ENCODE measurements around the gene THBS2. TPM values are rescaled to one million over a fixed set of nuclear protein-coding genes. Genes with fewer than 3 reads are reported as not detected.
A peak's percentile ranks its signal among the peaks of the same experiment; 100 is the strongest.

Gene THBS2
- total RNA-seq, 1 donor from 2014 or later: 86.4 TPM

DNA sequence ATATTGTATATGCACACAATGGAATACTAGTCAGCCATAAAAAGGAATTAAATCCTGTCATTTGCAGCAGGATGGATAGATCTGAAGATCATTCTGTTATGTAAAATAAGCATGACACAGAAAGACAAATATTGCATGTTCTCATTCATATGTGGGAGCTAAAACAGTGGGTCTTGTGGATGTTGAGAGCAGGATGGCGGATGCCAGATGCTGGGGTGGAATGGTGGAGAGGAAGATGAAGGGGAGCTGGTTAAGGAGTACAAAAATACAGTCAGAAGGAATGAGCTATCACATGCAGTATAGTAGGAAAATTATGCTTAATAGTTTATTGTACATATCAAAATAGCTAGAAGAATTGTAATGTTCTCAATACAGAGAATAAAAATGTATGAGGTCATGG lies 41.8 kb downstream of the THBS2 start:
- Histone ChIP-seq H3K27me3 (no peaks in the 10 kb centered on the region), H3K36me3 (no peaks in the 10 kb centered on the region), H3K9me3 (peaks cover 7% of the 10 kb centered on the region), H3K27ac (no peak overlapping the region), H3K4me1 (peaks cover 32% of the 10 kb centered on the region), H3K4me3 (no peak overlapping the region)
- TF ChIP-seq POLR2A (IDR thresholded peaks at IDR 0.05) (no peak), POLR2AphosphoS5 (IDR thresholded peaks at IDR 0.05; ENCODE audit: insufficient read depth in 1 of 2, low read depth in 1 of 2) (no peak)
- TF ChIP-seq, protein P1, sequence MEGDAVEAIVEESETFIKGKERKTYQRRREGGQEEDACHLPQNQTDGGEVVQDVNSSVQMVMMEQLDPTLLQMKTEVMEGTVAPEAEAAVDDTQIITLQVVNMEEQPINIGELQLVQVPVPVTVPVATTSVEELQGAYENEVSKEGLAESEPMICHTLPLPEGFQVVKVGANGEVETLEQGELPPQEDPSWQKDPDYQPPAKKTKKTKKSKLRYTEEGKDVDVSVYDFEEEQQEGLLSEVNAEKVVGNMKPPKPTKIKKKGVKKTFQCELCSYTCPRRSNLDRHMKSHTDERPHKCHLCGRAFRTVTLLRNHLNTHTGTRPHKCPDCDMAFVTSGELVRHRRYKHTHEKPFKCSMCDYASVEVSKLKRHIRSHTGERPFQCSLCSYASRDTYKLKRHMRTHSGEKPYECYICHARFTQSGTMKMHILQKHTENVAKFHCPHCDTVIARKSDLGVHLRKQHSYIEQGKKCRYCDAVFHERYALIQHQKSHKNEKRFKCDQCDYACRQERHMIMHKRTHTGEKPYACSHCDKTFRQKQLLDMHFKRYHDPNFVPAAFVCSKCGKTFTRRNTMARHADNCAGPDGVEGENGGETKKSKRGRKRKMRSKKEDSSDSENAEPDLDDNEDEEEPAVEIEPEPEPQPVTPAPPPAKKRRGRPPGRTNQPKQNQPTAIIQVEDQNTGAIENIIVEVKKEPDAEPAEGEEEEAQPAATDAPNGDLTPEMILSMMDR (IDR thresholded peaks at IDR 0.05): no peak
- intact Hi-C loops (cut with DNase I): no loop called here
- no peak for DNase-seq (ENCODE audit: extremely low spot score in 2 of 2)

DNA sequence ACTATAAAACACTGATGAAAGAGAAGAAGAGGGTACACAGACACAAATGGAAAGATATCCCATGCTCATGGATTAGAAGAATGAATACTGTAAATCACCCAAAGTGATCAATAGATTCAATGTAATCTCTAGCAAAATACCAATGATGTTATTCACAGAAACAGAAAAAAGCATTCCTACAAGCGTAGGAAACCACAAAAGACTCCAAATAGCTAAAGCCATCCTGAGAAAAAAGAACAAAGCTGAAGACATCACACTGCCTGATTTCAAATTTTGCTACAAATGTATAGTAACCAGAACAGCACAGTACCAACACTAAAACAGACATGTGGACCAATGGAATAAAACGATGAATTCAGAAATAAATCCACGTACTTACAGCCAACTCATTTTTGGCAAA lies 43.0 kb downstream of the THBS2 start:
- no peaks in the 10 kb centered on the region for H3K36me3 ChIP-seq
- intact Hi-C loops (cut with DNase I): no loop called here
- H3K4me1 ChIP-seq: peaks cover 23% of the 10 kb centered on the region
- no peak for DNase-seq (ENCODE audit: extremely low spot score in 2 of 2)
- H3K9me3 ChIP-seq: peaks cover 7% of the 10 kb centered on the region
- no peak overlapping the region for H3K27ac ChIP-seq
- no peak overlapping the region for H3K4me3 ChIP-seq
- no peaks in the 10 kb centered on the region for H3K27me3 ChIP-seq
- TF ChIP-seq, protein P1 (IDR thresholded peaks at IDR 0.05): no peak
- no peak for TF ChIP-seq POLR2A (IDR thresholded peaks at IDR 0.05)
- TF ChIP-seq POLR2AphosphoS5 (IDR thresholded peaks at IDR 0.05; ENCODE audit: insufficient read depth in 1 of 2, low read depth in 1 of 2): no peak

DNA sequence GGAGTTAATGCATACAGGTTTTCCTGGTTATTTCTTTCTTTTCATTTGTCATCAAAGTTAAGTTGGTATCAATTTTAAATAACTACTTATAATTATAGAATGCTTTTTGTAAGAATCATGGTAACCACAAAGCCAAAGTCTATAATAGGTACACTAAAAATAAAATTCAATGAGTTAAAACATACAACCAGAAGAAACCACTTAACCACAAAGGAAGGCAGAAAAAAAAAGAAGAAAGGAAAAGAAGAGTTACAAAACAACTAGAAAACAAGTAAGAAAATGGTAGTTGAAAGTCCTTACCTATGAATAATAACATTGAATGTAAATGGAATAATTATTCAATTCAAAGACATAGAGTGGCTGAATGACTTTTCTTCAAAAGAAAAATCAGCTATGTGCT lies 45.6 kb downstream of the THBS2 start:
- DNase-seq (ENCODE audit: extremely low spot score in 2 of 2): no peak
- intact Hi-C loops (cut with DNase I): no loop called here

DNA sequence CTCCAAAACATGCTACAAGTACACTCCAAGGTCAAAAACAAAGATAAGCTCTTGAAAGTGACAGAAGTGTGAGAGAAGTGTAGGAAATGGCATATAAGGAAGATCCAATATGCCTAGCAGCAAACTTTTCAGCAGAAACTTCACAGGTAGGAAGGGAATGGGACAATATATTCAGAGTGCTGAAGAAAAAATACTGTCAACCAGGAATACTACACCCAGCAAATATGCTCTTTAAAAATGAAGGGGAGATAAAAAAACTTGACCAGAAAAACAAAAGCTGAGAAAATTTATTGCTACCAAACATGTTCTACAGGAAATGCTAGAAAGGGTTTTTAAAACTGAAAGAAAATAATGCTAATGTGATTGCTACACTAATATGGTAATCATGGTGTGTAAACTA lies 46.2 kb downstream of the THBS2 start:
- intact Hi-C loops (cut with DNase I): no loop called here
- H3K4me3 ChIP-seq: no peak overlapping the region
- no peaks in the 10 kb centered on the region for H3K36me3 ChIP-seq
- peaks cover 7% of the 10 kb centered on the region for H3K9me3 ChIP-seq
- TF ChIP-seq, protein P1 (IDR thresholded peaks at IDR 0.05): no peak
- TF ChIP-seq POLR2AphosphoS5 (IDR thresholded peaks at IDR 0.05; ENCODE audit: insufficient read depth in 1 of 2, low read depth in 1 of 2) (no peak), POLR2A (IDR thresholded peaks at IDR 0.05) (no peak)
- H3K27ac ChIP-seq: no peak overlapping the region
- no peaks in the 10 kb centered on the region for H3K27me3 ChIP-seq
- no peak for DNase-seq (ENCODE audit: extremely low spot score in 2 of 2)
- H3K4me1 ChIP-seq: no peaks in the 10 kb centered on the region

More for the DNA sequence above, 45.6 kb downstream of the THBS2 start:
- Histone ChIP-seq H3K9me3 (peaks cover 7% of the 10 kb centered on the region), H3K27me3 (no peaks in the 10 kb centered on the region), H3K4me3 (no peak overlapping the region), H3K36me3 (no peaks in the 10 kb centered on the region), H3K27ac (no peak overlapping the region), H3K4me1 (no peaks in the 10 kb centered on the region)
- no peak for TF ChIP-seq POLR2AphosphoS5 (IDR thresholded peaks at IDR 0.05; ENCODE audit: insufficient read depth in 1 of 2, low read depth in 1 of 2)

DNA sequence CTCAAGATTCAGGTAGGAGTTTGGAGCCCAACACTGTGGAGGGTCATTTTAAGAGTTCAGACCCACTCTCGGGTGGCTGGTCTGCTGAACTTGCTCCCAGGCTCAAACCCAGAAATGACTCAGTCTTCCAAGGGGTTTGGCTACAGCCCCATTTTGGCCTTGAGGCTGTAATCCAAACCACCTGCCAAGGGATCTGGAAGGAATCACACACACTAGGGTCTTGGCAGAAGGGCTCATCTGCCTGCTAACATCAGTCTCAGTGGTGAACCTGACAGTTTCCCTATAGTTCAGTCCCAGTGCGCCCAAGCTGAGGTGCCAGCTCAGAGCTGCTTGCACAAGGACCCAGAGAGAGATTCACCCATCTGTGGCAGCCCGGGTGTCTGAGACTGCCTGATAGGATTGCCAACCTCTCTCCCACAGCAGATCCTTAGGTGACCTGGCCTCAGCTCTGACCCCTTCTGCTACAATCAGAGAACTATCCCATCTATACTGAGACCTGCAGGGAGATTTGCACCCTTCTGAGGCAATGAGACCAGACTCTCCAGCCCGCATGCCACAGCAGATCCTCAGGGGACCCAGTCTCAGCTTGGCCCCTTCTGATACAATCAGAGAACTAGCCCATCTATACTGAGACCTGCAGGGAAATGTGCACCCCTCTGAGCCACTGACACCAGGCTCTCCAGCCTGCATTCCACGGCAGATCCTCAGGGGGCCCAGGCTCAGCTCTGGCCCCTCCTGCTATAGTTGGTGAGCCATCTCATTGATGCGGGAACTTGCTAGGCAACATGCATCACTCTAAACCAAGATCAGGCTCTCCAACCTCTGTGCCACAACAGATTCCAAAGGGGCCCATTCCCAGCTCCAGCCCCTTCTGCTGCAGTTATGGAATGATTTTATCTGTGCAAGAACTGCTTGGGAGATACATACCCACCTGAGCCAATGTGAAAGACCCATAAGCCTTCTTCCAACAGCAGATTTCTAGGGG lies 48.2 kb downstream of the THBS2 start:
- peak overlapping the region; percentile 30 for H3K27ac ChIP-seq

More for the DNA sequence above, 48.2 kb downstream of the THBS2 start:
- Histone ChIP-seq H3K36me3 (no peaks in the 10 kb centered on the region), H3K27me3 (no peaks in the 10 kb centered on the region), H3K9me3 (peaks cover 7% of the 10 kb centered on the region), H3K4me3 (no peak overlapping the region), H3K4me1 (no peaks in the 10 kb centered on the region)
- TF ChIP-seq POLR2A (IDR thresholded peaks at IDR 0.05) (no peak), POLR2AphosphoS5 (IDR thresholded peaks at IDR 0.05; ENCODE audit: insufficient read depth in 1 of 2, low read depth in 1 of 2) (no peak)
- TF ChIP-seq, protein P1 (IDR thresholded peaks at IDR 0.05): no peak
- intact Hi-C loops (cut with DNase I): no loop called here
- DNase-seq (ENCODE audit: extremely low spot score in 2 of 2): peak in 1 of 2 donors; percentile 81

All from vagina (tissue), 2 donors.